ENCODE data around the gene UXS1. TPM values are rescaled to one million over a fixed set of nuclear protein-coding genes. Genes with fewer than 3 reads are reported as not detected.

Gene UXS1
- polyA plus RNA-seq, 3 donors, result 23.4 to 33.8 (median 29.3) TPM

DNA sequence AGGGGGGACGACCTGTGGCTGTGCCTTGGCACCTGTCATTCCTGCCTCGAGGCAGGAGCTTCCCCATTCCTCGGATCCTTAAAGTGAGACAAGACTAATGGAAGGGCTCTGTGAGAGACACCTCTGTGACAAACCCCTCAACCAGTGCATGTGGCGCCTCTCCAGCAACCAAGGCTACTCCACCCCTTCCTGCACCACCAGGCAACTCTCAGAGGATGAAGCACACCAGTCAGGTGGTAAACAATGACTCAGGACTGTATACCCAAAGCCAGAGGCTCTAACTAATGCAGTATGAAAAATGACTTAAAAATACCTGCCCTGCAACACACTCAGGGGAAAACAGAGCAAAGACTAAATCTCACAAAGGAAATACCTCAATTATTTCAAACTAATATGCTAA lies 136.9 kb downstream of the UXS1 start:
- H3K4me3 ChIP-seq (replicated peaks in 1 of 3; ENCODE audit: low read depth in 2 of 3, low read length in 3 of 3), result no peak overlapping the region
- H3K36me3 Mint-ChIP-seq, result no peaks in the 10 kb centered on the region
- intact Hi-C loops (cut with micrococcal nuclease), result no loop called here
- no peak overlapping the region for H3K4me3 Mint-ChIP-seq
- no peak overlapping the region for H3K27ac ChIP-seq (ENCODE audit: low read depth in 1 of 2, low read length in 2 of 2)
- H3K27ac Mint-ChIP-seq, result peak overlapping the region in 1 of 7 donors; percentile 16
- no peaks in the 10 kb centered on the region for H4K20me1 ChIP-seq (ENCODE audit: insufficient read depth, low read length)
- peaks cover 0 to 2% (median 0%) of the 10 kb centered on the region in 7 donors for H3K9me3 Mint-ChIP-seq
- DNase-seq, result no peak
- H3K79me2 ChIP-seq (ENCODE audit: insufficient read depth, low read length), result no peaks in the 10 kb centered on the region
- no peak overlapping the region for H3K4me2 ChIP-seq (replicated peaks; ENCODE audit: extremely low read depth, low read length, poor library complexity, severe bottlenecking)
- no peak overlapping the region for H3K9ac ChIP-seq (ENCODE audit: insufficient read depth, low read length, poor library complexity, severe bottlenecking)
- no peaks in the 10 kb centered on the region for H3K9me3 ChIP-seq (replicated peaks in 1 of 2; ENCODE audit: control insufficient read depth in 1 of 2, insufficient read depth in 1 of 2, low read length in 2 of 2)
- 80% methylated on average over 2 of the region's 4 CpGs for WGBS (ENCODE audit: insufficient coverage)
- H3K27me3 ChIP-seq (ENCODE audit: control insufficient read depth in 2 of 2, insufficient read depth in 2 of 2, low read length in 2 of 2), result no peaks in the 10 kb centered on the region
- H2AFZ ChIP-seq (ENCODE audit: insufficient read depth, low read depth, low read length, poor library complexity, severe bottlenecking), result no peak overlapping the region
- no peak for TF ChIP-seq CTCF (IDR thresholded peaks at IDR 0.05)
- H3K4me1 ChIP-seq (ENCODE audit: control insufficient read depth in 1 of 2, insufficient read depth in 2 of 2, low read length in 2 of 2), result no peaks in the 10 kb centered on the region
- peaks cover 0 to 4% (median 2%) of the 10 kb centered on the region in 3 donors for H3K27me3 Mint-ChIP-seq (ENCODE audit: low read depth in 3 of 3)
- H3K4me1 Mint-ChIP-seq, result no peaks in the 10 kb centered on the region
- no peaks in the 10 kb centered on the region for H3K36me3 ChIP-seq (replicated peaks in 1 of 2; ENCODE audit: control insufficient read depth in 1 of 2, insufficient read depth in 2 of 2, low read length in 2 of 2)

GRCh38 chr2:106054880-106055655 lies 139.0 kb downstream of the UXS1 start:
- H2AFZ ChIP-seq (ENCODE audit: insufficient read depth, low read depth, low read length, poor library complexity, severe bottlenecking), result no peak overlapping the region
- TF ChIP-seq CTCF (IDR thresholded peaks at IDR 0.05), result no peak
- no peak overlapping the region for H3K4me2 ChIP-seq (replicated peaks; ENCODE audit: extremely low read depth, low read length, poor library complexity, severe bottlenecking)
- no peak overlapping the region for H3K9ac ChIP-seq (ENCODE audit: insufficient read depth, low read length, poor library complexity, severe bottlenecking)
- WGBS (ENCODE audit: insufficient coverage), result 86% methylated on average over 8 of the region's 12 CpGs
- no peak overlapping the region for H3K4me3 ChIP-seq (replicated peaks in 1 of 3; ENCODE audit: low read depth in 2 of 3, low read length in 3 of 3)
- no peaks in the 10 kb centered on the region for H3K79me2 ChIP-seq (ENCODE audit: insufficient read depth, low read length)
- no peak overlapping the region for H3K27ac ChIP-seq (ENCODE audit: low read depth in 1 of 2, low read length in 2 of 2)
- H3K27ac Mint-ChIP-seq, result no peak overlapping the region
- H3K27me3 Mint-ChIP-seq (ENCODE audit: low read depth in 3 of 3), result peaks cover 0 to 2% (median 2%) of the 10 kb centered on the region in 3 donors
- H3K27me3 ChIP-seq (ENCODE audit: control insufficient read depth in 2 of 2, insufficient read depth in 2 of 2, low read length in 2 of 2), result no peaks in the 10 kb centered on the region
- no peaks in the 10 kb centered on the region for H4K20me1 ChIP-seq (ENCODE audit: insufficient read depth, low read length)
- H3K9me3 Mint-ChIP-seq, result peaks cover 0 to 6% (median 0%) of the 10 kb centered on the region in 7 donors
- no peaks in the 10 kb centered on the region for H3K4me1 ChIP-seq (ENCODE audit: control insufficient read depth in 1 of 2, insufficient read depth in 2 of 2, low read length in 2 of 2)
- H3K4me1 Mint-ChIP-seq, result no peaks in the 10 kb centered on the region
- H3K36me3 ChIP-seq (replicated peaks in 1 of 2; ENCODE audit: control insufficient read depth in 1 of 2, insufficient read depth in 2 of 2, low read length in 2 of 2), result no peaks in the 10 kb centered on the region
- intact Hi-C loops (cut with micrococcal nuclease), result no loop called here
- H3K9me3 ChIP-seq (replicated peaks in 1 of 2; ENCODE audit: control insufficient read depth in 1 of 2, insufficient read depth in 1 of 2, low read length in 2 of 2), result no peaks in the 10 kb centered on the region
- no peak overlapping the region for H3K4me3 Mint-ChIP-seq
- H3K36me3 Mint-ChIP-seq, result no peaks in the 10 kb centered on the region
- no peak for DNase-seq

All from CD14-positive monocyte (primary cell).